Hematopoietic multipotent progenitor cell treated with erythropoietin and hydrocortisone succinate and interleukin-3 and kit ligand, for 6 days (in vitro differentiated cells): ENCODE data around the gene FCRL3.
"Not testable (repeated sequence)": the region's sequence is repeated elsewhere in the genome, so short reads cannot be mapped to it uniquely, and the experiment has no call there.

Experiments
- DNase-seq: peaks from one replicate; pipeline ENCODE4 v3.0.0-alpha.2; 2015

FCRL3 gene, protein sequence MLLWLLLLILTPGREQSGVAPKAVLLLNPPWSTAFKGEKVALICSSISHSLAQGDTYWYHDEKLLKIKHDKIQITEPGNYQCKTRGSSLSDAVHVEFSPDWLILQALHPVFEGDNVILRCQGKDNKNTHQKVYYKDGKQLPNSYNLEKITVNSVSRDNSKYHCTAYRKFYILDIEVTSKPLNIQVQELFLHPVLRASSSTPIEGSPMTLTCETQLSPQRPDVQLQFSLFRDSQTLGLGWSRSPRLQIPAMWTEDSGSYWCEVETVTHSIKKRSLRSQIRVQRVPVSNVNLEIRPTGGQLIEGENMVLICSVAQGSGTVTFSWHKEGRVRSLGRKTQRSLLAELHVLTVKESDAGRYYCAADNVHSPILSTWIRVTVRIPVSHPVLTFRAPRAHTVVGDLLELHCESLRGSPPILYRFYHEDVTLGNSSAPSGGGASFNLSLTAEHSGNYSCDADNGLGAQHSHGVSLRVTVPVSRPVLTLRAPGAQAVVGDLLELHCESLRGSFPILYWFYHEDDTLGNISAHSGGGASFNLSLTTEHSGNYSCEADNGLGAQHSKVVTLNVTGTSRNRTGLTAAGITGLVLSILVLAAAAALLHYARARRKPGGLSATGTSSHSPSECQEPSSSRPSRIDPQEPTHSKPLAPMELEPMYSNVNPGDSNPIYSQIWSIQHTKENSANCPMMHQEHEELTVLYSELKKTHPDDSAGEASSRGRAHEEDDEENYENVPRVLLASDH

GRCh38 chr1:157700732-157701131 lies at the start of gene FCRL3:
TSS of gene FCRL3 (minus strand) at chr1:157700769. CDS start at chr1:157700489, 280 bp downstream.
- DNase-seq, result no peak

DNA sequence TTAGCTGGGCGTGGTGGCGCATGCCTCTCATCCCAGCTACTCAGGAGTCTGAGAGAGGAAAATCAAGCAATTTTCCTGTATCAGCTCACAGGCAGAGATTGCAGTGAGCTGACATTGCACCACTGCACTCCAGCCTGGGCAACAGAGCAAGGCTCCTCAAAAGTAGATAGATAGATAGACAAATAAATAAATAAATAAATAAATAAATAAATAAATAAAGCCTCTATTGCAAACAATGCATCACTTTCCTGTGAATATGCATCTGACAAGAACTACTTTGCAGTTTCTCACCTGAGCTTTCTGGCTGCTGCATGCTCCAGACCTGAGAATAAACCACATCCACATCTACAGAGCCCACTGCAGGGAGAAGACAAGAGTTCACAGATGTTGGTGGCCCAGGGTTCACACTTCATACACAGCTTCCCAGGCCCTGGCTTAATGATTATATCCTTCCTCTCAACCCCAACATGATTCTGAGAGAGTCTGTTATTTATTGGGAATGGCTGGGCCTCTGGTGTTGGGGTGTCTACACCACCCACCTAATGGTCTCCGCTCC lies 47.8 kb upstream of the FCRL3 start:
- DNase-seq, result no peak

DNA sequence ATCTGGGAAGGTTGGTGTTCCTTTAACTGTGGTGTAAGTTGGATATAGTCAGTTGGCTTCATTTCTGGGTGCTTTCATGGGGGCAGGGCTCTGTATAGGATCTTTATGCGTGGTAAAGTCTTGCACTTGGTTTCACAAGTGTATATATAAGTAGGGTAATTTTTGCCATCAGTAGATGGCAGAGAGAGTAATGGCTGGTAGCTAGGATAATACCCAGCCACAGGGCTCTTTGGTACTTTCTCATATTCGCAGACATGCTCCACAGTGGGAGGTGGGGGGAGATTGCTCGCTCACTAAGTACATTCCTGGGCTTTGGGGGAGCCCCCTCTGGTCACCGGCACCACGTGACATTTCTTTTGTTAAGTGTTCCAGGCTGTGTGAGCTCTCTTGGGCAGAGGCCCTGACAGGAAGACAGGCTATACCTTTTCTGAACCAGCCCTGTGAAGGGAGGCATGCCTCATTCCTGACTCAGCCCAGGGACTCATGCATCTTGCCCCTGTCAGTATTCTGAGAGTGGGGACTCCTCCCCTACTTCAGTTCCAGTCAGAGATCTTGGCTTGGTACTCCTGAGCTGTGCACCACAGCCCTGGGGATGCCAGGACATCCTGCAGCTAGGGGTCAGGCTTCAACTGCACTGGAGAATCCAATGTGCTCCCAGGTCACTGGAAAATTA lies 38.8 kb upstream of the FCRL3 start:
- no peak for DNase-seq

DNA sequence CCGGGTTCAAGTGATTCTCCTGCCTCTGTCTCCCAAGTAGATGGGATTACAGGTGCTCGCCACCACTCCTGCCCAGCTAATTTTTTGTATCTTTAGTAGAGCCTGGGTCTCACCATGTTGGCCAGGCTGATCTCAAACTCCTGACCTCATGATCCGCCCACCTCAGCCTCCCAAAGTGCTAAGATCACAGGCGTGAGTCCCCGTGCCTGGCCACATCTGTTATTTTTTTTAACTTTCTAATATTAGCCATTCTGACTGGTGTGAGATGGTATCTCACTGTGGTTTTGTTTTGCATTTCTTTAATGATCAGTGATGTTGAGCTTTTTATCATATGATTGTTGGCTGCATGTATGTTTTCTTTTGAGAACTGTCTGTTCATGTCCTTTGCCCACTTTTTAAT lies 35.4 kb upstream of the FCRL3 start:
- DNase-seq, result not testable (repeated sequence)

DNA sequence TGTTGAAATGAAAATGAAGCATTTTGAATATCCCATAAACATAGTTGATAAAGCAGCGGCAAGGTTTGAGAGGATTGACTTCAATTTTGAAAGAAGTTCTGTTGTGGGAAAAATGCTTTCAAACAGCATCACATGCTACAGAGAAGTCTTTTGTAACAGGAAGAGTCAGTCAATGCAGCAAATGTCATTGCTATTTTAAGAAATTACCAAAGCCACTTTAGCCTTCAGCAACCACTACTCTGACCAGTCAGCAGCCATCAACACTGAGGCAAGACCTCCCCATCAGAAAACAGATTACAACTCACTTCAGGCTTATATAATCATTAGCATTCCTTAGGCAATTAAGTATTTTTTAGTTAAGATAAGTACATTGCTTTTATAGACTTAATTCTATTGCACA lies 33.8 kb upstream of the FCRL3 start:
- DNase-seq, result peak; percentile 17

- no peak for DNase-seq
Measured at GRCh38 chr1:157732755-157733154, 32.2 kb upstream of the FCRL3 start.

GRCh38 chr1:157725221-157725577 lies 24.6 kb upstream of the FCRL3 start:
- DNase-seq, result peak; percentile 43

GRCh38 chr1:157724537-157725220 lies 24.1 kb upstream of the FCRL3 start:
- no peak for DNase-seq

DNA sequence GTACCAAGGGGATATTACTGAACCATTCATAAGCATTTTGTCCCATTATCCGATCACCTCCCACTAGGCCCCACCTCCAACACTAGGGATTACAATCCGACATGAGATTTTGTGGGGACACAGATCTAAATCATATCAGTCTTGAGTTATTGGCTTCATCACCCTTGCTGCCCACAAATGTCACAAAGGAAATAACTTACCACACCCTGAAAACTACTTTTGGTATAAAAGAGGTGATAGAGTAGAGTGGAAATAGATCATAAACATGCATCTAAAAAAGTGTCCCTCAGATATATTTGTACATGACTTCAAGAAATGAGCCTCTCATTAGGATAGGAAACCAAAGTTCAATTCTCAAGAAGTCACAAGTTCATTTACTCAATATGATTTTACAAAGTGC lies 22.6 kb upstream of the FCRL3 start:
- DNase-seq, result no peak

DNA sequence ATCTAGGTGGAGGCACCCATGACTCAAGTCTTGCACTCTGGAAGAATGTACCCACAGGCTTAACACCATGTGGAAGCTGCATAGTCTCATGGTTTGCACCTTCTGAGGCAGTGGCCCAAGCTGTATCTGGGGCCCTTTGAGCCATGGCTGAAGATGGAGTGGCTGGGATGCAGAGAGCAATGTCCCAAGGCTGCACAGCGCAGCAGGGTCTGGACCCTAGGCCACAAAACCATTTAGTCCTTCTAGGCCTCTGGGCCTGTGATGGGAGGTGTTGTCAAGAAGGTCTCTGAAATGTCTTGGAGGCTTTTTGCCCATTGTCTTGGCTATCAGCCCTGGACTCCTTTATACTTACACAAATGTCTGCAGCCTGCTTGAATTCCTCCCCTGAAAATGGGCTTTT lies 21.4 kb upstream of the FCRL3 start:
- DNase-seq, result no peak

- DNase-seq, result no peak
Measured at GRCh38 chr1:157715736-157716135, 15.2 kb upstream of the FCRL3 start.

GRCh38 chr1:157711802-157712201 lies 11.2 kb upstream of the FCRL3 start:
- no peak for DNase-seq

DNA sequence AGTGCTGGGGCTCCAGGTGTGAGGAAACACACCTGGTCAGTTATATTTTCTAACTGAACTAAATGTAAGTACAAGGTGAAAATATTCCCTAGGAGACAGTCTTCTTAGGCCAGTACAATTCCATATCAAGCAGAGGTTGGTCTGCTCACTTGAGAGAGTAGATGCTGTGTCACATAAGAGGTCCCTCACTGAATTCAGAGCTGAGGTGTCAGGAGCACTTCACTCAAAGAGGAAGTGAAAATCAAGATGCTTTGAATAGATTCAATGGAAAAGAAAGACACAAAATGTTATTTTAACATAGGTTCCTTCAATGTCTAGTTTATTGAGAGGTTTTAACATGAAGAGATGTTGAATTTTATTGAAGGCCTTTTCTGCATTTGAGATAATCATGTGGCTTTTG lies 4.3 kb upstream of the FCRL3 start:
- DNase-seq, result no peak

GRCh38 chr1:157703981-157704380 lies 3.4 kb upstream of the FCRL3 start:
- DNase-seq, result no peak

DNA sequence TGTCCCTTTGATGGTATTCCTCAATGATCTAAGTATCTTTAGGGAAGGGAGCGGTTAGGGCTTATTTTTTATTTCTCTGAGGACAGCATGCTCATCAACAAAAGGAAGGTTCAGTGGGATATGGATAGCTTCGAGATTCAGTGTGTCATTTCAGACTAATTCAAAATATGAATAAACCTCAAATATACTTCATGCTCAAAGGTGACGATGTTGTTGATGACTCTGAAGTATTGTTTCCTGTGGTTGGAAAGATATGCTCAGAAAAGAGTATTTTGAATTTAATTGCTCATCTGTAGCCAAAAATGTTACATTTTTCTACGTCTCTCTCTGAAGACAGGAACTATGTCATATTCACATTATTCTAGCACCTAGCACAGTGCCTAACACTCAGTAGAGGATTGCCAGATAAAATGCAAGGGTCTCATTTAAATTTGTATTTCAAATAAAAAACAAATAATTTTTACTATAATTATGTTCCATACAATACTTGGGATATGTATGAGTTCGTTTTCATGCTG lies 1.8 kb upstream of the FCRL3 start:
- DNase-seq, result no peak

GRCh38 chr1:157700305-157700704 lies 264 bp downstream of the FCRL3 start:
- no peak for DNase-seq

GRCh38 chr1:157697781-157698569 lies 2.6 kb downstream of the FCRL3 start:
- DNase-seq, result no peak

- DNase-seq, result no peak
Measured at GRCh38 chr1:157696966-157697628, 3.5 kb downstream of the FCRL3 start.

GRCh38 chr1:157695417-157695816 lies 5.2 kb downstream of the FCRL3 start:
- no peak for DNase-seq

- peak; percentile 60 for DNase-seq
Measured at GRCh38 chr1:157691285-157691920, 9.2 kb downstream of the FCRL3 start.
